ENCODE results near the gene UBE2E2.

DNA sequence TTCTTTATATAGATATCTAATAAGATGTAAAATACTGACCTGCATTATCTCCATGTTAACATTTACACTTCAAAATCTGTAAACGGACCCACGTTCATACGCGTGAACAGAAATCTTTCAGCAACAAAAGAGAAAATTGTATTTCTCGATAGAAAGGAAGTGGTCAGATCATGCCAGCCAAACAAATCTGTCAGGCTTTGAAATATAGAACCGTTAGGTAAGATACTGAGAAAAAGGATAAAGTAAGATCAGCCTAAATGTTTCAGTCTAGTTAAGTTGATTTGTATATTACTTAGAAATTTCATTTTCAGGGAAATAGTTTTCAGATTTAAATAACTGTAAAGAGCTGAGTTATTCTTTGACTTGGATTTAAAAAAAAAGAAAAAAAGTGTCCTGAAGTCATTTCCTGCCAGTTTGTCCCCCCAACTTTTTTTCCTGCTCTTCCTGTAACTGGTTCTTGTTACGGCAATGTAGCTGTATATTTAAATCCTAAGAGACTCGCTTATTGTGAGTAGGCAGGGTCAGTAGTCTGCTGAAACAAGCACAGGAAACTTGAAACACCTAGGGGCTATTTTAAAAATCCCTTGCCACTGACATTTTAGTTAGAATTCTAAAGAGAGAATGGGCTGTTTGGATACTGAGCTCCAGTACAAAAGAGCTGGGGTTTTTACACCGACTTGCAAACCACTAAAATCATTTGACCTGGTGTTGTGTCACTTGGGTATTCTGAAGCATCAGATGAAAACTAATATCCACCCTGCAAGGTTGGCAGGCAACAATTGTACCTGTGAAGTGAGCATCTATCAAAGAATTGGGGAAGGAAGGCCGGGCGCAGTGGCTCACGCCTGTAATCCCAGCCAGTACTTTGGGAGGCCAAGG is 237.5 kb downstream of the UBE2E2 start:
- TF ChIP-seq, protein P1, sequence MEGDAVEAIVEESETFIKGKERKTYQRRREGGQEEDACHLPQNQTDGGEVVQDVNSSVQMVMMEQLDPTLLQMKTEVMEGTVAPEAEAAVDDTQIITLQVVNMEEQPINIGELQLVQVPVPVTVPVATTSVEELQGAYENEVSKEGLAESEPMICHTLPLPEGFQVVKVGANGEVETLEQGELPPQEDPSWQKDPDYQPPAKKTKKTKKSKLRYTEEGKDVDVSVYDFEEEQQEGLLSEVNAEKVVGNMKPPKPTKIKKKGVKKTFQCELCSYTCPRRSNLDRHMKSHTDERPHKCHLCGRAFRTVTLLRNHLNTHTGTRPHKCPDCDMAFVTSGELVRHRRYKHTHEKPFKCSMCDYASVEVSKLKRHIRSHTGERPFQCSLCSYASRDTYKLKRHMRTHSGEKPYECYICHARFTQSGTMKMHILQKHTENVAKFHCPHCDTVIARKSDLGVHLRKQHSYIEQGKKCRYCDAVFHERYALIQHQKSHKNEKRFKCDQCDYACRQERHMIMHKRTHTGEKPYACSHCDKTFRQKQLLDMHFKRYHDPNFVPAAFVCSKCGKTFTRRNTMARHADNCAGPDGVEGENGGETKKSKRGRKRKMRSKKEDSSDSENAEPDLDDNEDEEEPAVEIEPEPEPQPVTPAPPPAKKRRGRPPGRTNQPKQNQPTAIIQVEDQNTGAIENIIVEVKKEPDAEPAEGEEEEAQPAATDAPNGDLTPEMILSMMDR (IDR thresholded peaks at IDR 0.05; ENCODE audit: low read length), result no peak
- TF ChIP-seq EZH2 (IDR thresholded peaks at IDR 0.05; ENCODE audit: borderline replicate concordance, low read length), result no peak
